GM19468 (cell line): ENCODE measurements around the gene OR5AU1.
"Not testable (repeated sequence)": the region's sequence is repeated elsewhere in the genome, so short reads cannot be mapped to it uniquely, and the experiment has no call there.

Experiments
- ATAC-seq: cut with Tn5 transposase; IDR thresholded peaks from one replicate; pipeline ENCODE4 v1.9.1; 2021; ENCODE audit warnings: mild to moderate bottlenecking, moderate library complexity, moderate number of reproducible peaks; ENCODE audit not compliant: unreplicated experiment; ENCODE audit errors: extremely low read depth

The OR5AU1 gene

GRCh38 chr14:21182166-21182565 is 26.3 kb upstream of the OR5AU1 start:
- ATAC-seq = no peak

GRCh38 chr14:21171128-21171527 is 15.3 kb upstream of the OR5AU1 start:
- no peak for ATAC-seq

GRCh38 chr14:21169573-21169972 is 13.7 kb upstream of the OR5AU1 start:
- no peak for ATAC-seq

- no peak for ATAC-seq
Measured at GRCh38 chr14:21168055-21168454, 12.2 kb upstream of the OR5AU1 start.

- not testable (repeated sequence) for ATAC-seq
Measured at GRCh38 chr14:21165670-21166069, 9.8 kb upstream of the OR5AU1 start.

GRCh38 chr14:21165002-21165605 is 9.2 kb upstream of the OR5AU1 start:
- not testable (repeated sequence) for ATAC-seq

GRCh38 chr14:21163871-21164291 is 8.0 kb upstream of the OR5AU1 start:
- ATAC-seq = no peak

- ATAC-seq = no peak
Measured at GRCh38 chr14:21162081-21162480, 6.2 kb upstream of the OR5AU1 start.

- no peak for ATAC-seq
Measured at GRCh38 chr14:21160061-21160610, 4.3 kb upstream of the OR5AU1 start.

- not testable (repeated sequence) for ATAC-seq
Measured at GRCh38 chr14:21158175-21158574, 2.3 kb upstream of the OR5AU1 start.

GRCh38 chr14:21149641-21150367 is 6.1 kb downstream of the OR5AU1 start:
- ATAC-seq = no peak

GRCh38 chr14:21145437-21145836 is 10.4 kb downstream of the OR5AU1 start:
- ATAC-seq = no peak

GRCh38 chr14:21142357-21142756 is 13.5 kb downstream of the OR5AU1 start:
- ATAC-seq = no peak

GRCh38 chr14:21136024-21136423 is 19.8 kb downstream of the OR5AU1 start:
- ATAC-seq = no peak

- ATAC-seq = no peak
Measured at GRCh38 chr14:21133901-21134300, 22.0 kb downstream of the OR5AU1 start.

- no peak for ATAC-seq
Measured at GRCh38 chr14:21123429-21123828, 32.4 kb downstream of the OR5AU1 start.

GRCh38 chr14:21121122-21121521 is 34.7 kb downstream of the OR5AU1 start:
- no peak for ATAC-seq

GRCh38 chr14:21120686-21121085 is 35.2 kb downstream of the OR5AU1 start:
- no peak for ATAC-seq

- ATAC-seq = no peak
Measured at GRCh38 chr14:21118933-21119332, 36.9 kb downstream of the OR5AU1 start.

- ATAC-seq = no peak
Measured at GRCh38 chr14:21113369-21113768, 42.5 kb downstream of the OR5AU1 start.

- no peak for ATAC-seq
Measured at GRCh38 chr14:21112255-21112654, 43.6 kb downstream of the OR5AU1 start.
